Measurements from ENCODE around the gene KYAT1. TPM values are rescaled to one million over a fixed set of nuclear protein-coding genes. Genes with fewer than 3 reads are reported as not detected.

The KYAT1 gene
- total RNA-seq, 1 donor from 2014 or later: 10.1 TPM

GRCh38 chr9:128809036-128809599, 72.6 kb downstream of the KYAT1 start:
- H3K27ac Mint-ChIP-seq (ENCODE audit: unreplicated experiment): no peak overlapping the region
- FAIRE-seq: no peak
- H3K36me3 Mint-ChIP-seq (ENCODE audit: low read depth, unreplicated experiment): peaks cover 5% of the 10 kb centered on the region
- no peaks in the 10 kb centered on the region for H3K27me3 Mint-ChIP-seq (ENCODE audit: low read depth, unreplicated experiment)
- no peaks in the 10 kb centered on the region for H3K27me3 ChIP-seq (ENCODE audit: insufficient read depth, low read length)
- H4K20me1 ChIP-seq (ENCODE audit: insufficient read depth, low read length): no peaks in the 10 kb centered on the region
- H3K27ac ChIP-seq (ENCODE audit: low read depth, low read length): no peak overlapping the region
- H3K4me1 Mint-ChIP-seq (ENCODE audit: low read depth, unreplicated experiment): no peaks in the 10 kb centered on the region
- H3K79me2 ChIP-seq (ENCODE audit: insufficient read depth, low read length): no peaks in the 10 kb centered on the region
- H3K4me3 ChIP-seq (ENCODE audit: insufficient read depth, low read depth, low read length): no peak overlapping the region
- no peak overlapping the region for H2AFZ ChIP-seq (ENCODE audit: low read depth, low read length)
- H3K9me3 ChIP-seq (ENCODE audit: insufficient read depth, low read depth, low read length): no peaks in the 10 kb centered on the region
- H3K4me2 ChIP-seq (ENCODE audit: low read length): no peak overlapping the region
- H3K9me3 Mint-ChIP-seq (ENCODE audit: unreplicated experiment): no peaks in the 10 kb centered on the region
- no peak overlapping the region for H3K4me3 Mint-ChIP-seq (ENCODE audit: unreplicated experiment)
- H3K9ac ChIP-seq (ENCODE audit: low read length): no peak overlapping the region
- peaks cover under 1% of the 10 kb centered on the region for H3K36me3 ChIP-seq (ENCODE audit: insufficient read depth, low read length)
- no peak for TF ChIP-seq EZH2 (IDR thresholded peaks at IDR 0.05; ENCODE audit: insufficient read depth, low read length)
- TF ChIP-seq, protein P1, sequence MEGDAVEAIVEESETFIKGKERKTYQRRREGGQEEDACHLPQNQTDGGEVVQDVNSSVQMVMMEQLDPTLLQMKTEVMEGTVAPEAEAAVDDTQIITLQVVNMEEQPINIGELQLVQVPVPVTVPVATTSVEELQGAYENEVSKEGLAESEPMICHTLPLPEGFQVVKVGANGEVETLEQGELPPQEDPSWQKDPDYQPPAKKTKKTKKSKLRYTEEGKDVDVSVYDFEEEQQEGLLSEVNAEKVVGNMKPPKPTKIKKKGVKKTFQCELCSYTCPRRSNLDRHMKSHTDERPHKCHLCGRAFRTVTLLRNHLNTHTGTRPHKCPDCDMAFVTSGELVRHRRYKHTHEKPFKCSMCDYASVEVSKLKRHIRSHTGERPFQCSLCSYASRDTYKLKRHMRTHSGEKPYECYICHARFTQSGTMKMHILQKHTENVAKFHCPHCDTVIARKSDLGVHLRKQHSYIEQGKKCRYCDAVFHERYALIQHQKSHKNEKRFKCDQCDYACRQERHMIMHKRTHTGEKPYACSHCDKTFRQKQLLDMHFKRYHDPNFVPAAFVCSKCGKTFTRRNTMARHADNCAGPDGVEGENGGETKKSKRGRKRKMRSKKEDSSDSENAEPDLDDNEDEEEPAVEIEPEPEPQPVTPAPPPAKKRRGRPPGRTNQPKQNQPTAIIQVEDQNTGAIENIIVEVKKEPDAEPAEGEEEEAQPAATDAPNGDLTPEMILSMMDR (IDR thresholded peaks at IDR 0.05; ENCODE audit: insufficient read depth, low read depth, low read length): no peak
- DNase-seq (ENCODE audit: low read depth): no peak
- H3K4me1 ChIP-seq (ENCODE audit: insufficient read depth, low read length): no peaks in the 10 kb centered on the region

DNA sequence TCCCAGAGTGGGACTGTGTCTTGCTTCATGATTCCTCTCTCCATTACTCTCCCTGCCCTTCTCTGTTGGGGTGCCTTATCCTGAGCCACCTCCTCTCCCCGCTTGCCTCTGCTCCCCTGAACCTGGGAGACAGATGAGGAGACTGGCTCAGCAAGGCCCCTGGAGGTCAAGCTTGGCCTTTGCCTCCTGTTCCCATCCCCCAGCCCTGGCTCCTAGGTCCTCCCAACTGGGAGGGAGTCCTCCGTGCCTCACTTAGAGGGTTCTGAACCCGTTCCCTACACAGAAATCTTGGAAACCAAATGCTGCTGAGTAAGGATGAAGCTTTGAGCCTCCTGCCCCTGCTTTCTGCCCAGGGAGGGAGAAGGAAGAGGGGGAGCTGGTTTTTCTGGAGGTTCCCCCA, 73.2 kb downstream of the KYAT1 start:
- Histone ChIP-seq H3K79me2 (ENCODE audit: insufficient read depth, low read length) (no peaks in the 10 kb centered on the region), H3K27ac (ENCODE audit: low read depth, low read length) (no peak overlapping the region), H3K27me3 (ENCODE audit: insufficient read depth, low read length) (no peaks in the 10 kb centered on the region), H3K9ac (ENCODE audit: low read length) (no peak overlapping the region), H3K4me1 (ENCODE audit: insufficient read depth, low read length) (no peaks in the 10 kb centered on the region), H3K9me3 (ENCODE audit: insufficient read depth, low read depth, low read length) (no peaks in the 10 kb centered on the region), H4K20me1 (ENCODE audit: insufficient read depth, low read length) (no peaks in the 10 kb centered on the region), H3K36me3 (ENCODE audit: insufficient read depth, low read length) (peaks cover 6% of the 10 kb centered on the region), H2AFZ (ENCODE audit: low read depth, low read length) (no peak overlapping the region), H3K4me2 (ENCODE audit: low read length) (no peak overlapping the region), H3K4me3 (ENCODE audit: insufficient read depth, low read depth, low read length) (no peak overlapping the region)
- TF ChIP-seq EZH2 (IDR thresholded peaks at IDR 0.05; ENCODE audit: insufficient read depth, low read length): no peak
- TF ChIP-seq, protein P1 (IDR thresholded peaks at IDR 0.05; ENCODE audit: insufficient read depth, low read depth, low read length): no peak
- Mint-ChIP-seq H3K27ac (ENCODE audit: unreplicated experiment) (no peak overlapping the region), H3K27me3 (ENCODE audit: low read depth, unreplicated experiment) (no peaks in the 10 kb centered on the region), H3K4me1 (ENCODE audit: low read depth, unreplicated experiment) (no peaks in the 10 kb centered on the region), H3K4me3 (ENCODE audit: unreplicated experiment) (no peak overlapping the region), H3K36me3 (ENCODE audit: low read depth, unreplicated experiment) (peaks cover 5% of the 10 kb centered on the region), H3K9me3 (ENCODE audit: unreplicated experiment) (no peaks in the 10 kb centered on the region)
- FAIRE-seq (no peak), DNase-seq (ENCODE audit: low read depth) (no peak)

GRCh38 chr9:128807827-128808226, 73.9 kb downstream of the KYAT1 start:
- H4K20me1 ChIP-seq (ENCODE audit: insufficient read depth, low read length): no peaks in the 10 kb centered on the region
- TF ChIP-seq, protein P1 (IDR thresholded peaks at IDR 0.05; ENCODE audit: insufficient read depth, low read depth, low read length): no peak
- TF ChIP-seq EZH2 (IDR thresholded peaks at IDR 0.05; ENCODE audit: insufficient read depth, low read length): no peak
- peaks cover 12% of the 10 kb centered on the region for H3K36me3 ChIP-seq (ENCODE audit: insufficient read depth, low read length)
- Mint-ChIP-seq H3K36me3 (ENCODE audit: low read depth, unreplicated experiment) (peaks cover 7% of the 10 kb centered on the region), H3K4me3 (ENCODE audit: unreplicated experiment) (no peak overlapping the region), H3K9me3 (ENCODE audit: unreplicated experiment) (no peaks in the 10 kb centered on the region), H3K27ac (ENCODE audit: unreplicated experiment) (no peak overlapping the region), H3K27me3 (ENCODE audit: low read depth, unreplicated experiment) (no peaks in the 10 kb centered on the region), H3K4me1 (ENCODE audit: low read depth, unreplicated experiment) (no peaks in the 10 kb centered on the region)
- no peaks in the 10 kb centered on the region for H3K4me1 ChIP-seq (ENCODE audit: insufficient read depth, low read length)
- no peaks in the 10 kb centered on the region for H3K27me3 ChIP-seq (ENCODE audit: insufficient read depth, low read length)
- no peak overlapping the region for H3K27ac ChIP-seq (ENCODE audit: low read depth, low read length)
- H3K4me3 ChIP-seq (ENCODE audit: insufficient read depth, low read depth, low read length): no peak overlapping the region
- no peak overlapping the region for H2AFZ ChIP-seq (ENCODE audit: low read depth, low read length)
- FAIRE-seq (no peak), DNase-seq (ENCODE audit: low read depth) (no peak)
- H3K9ac ChIP-seq (ENCODE audit: low read length): no peak overlapping the region
- H3K4me2 ChIP-seq (ENCODE audit: low read length): no peak overlapping the region
- no peaks in the 10 kb centered on the region for H3K9me3 ChIP-seq (ENCODE audit: insufficient read depth, low read depth, low read length)
- H3K79me2 ChIP-seq (ENCODE audit: insufficient read depth, low read length): no peaks in the 10 kb centered on the region
